ENCODE data around the gene SYNPO2.

The SYNPO2 gene

DNA sequence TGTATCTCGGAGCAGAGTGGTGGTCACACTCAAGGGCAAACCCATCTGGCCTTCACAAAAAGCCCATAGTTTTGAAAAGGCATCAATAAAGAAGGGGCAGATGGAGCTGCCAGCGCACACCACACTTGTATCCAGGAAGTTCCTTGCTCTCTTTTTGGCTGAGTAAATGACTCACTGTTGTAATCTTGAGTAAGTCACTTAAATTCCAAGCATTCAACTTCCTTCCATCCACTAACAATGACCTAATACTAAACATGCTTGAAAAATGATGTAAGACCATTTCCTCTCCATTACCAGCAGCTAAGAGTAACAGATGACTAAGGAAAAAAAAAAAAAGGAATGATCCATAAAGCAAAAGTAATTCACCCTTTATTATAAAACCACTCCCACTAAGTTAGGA, 214.6 kb downstream of the SYNPO2 start:
- H3K4me3 Mint-ChIP-seq, result no peak overlapping the region
- H3K9me3 Mint-ChIP-seq, result no peaks in the 10 kb centered on the region
- no peaks in the 10 kb centered on the region for H3K27me3 Mint-ChIP-seq (ENCODE audit: low read depth)
- H3K4me1 Mint-ChIP-seq (ENCODE audit: low read depth), result no peaks in the 10 kb centered on the region
- no peaks in the 10 kb centered on the region for H3K36me3 Mint-ChIP-seq (ENCODE audit: low read depth)
- H3K27ac Mint-ChIP-seq, result no peak overlapping the region

DNA sequence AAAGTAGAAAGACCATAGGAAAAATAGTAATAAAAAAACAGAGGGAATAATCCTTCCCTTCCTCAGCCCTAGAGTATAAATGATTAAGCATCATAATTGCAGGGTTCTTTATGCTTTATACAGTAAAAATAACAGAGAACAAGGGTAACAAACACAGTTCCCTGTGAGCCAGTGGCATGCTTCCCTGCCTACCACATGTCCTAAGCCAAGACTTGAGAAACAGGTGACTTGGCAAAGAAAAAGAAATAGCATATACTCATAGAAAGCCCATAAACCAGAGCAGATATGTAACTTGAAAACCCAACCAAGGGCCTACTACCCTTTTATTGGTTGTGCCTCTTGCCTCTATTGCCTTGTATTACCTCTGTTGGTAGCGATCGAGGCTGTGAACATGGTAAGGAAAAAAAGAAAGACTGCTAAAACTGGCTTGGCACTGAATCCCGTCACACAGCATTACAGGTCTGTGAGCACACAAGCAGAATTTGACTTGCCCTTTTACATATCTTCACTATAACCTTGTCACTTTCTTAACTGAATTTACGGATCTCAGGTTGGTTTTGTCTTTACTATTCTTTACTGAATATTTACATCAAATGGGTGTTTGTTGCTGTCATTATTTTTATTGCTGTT, 216.1 kb downstream of the SYNPO2 start:
- Mint-ChIP-seq H3K4me1 (ENCODE audit: low read depth) (no peaks in the 10 kb centered on the region), H3K9me3 (no peaks in the 10 kb centered on the region), H3K4me3 (no peak overlapping the region), H3K36me3 (ENCODE audit: low read depth) (no peaks in the 10 kb centered on the region), H3K27ac (no peak overlapping the region), H3K27me3 (ENCODE audit: low read depth) (no peaks in the 10 kb centered on the region)

DNA sequence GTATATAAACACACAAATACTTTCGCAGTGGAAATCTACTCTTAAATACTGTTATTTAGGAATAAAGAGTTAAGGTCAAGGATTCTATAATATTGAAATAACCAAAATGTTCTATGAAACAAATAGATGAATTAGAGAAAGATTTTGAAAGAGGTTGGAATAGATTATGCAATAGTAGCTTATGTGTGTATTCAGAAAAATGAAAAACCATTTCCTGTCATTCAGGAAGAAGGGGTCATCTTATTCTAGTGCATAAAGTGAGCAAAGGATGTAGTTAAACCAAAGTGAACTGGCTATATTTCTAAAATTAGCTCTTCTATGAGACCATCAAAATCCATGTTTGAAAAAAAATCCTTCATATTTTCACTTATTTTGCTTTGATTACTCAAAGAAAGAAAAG, 217.0 kb downstream of the SYNPO2 start:
- H3K4me3 Mint-ChIP-seq, result no peak overlapping the region

DNA sequence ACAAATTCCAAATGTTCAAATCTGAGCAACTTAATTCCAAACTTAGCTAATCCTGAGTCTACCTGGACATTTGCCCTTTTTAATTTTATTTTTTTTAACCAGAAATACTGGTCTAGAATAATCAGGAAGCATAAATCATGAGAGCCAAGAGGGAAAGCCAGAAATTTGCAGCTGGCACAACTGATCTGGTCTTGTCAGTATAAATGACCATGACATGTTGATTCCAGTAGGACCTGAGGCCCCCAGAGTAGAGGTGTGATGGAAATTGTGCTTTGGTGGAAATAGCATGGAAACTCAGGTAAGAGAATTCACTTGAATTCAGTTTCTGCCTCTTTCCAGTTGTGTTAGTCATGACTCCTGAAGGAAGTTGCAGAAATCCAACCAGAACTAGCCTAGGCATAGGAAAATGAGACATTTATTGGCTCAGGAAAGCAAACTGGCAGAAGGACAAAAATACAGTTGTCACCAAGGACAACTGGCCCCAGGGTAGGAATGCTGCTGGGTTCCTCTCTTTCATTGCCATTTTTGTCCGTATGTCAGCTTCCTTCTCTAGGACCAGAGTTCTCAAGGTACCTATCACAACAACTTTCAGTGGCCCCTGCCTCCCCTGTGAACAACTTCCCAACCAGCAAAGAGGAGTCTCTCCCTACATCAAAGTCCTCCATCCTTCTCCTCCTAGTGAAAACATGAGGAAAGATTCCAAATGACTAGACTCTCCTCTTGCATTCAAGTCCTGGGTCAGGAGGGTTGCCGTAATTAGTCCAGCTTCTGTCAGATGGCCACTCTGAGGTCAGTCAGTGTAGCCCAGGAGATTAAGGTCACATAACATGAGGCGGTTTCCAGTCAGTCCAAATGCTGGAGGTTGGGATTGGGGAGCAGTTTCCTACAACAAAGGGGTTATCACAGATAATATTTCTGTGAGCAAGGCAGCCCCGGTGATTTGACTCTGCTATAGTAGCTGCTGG, 217.7 kb downstream of the SYNPO2 start:
- Mint-ChIP-seq H3K4me1 (ENCODE audit: low read depth) (no peaks in the 10 kb centered on the region), H3K9me3 (no peaks in the 10 kb centered on the region), H3K27ac (no peak overlapping the region), H3K4me3 (no peak overlapping the region), H3K27me3 (ENCODE audit: low read depth) (no peaks in the 10 kb centered on the region), H3K36me3 (ENCODE audit: low read depth) (no peaks in the 10 kb centered on the region)

More for the DNA sequence above, 217.0 kb downstream of the SYNPO2 start:
- Mint-ChIP-seq H3K9me3 (no peaks in the 10 kb centered on the region), H3K4me1 (ENCODE audit: low read depth) (no peaks in the 10 kb centered on the region), H3K27me3 (ENCODE audit: low read depth) (no peaks in the 10 kb centered on the region), H3K36me3 (ENCODE audit: low read depth) (no peaks in the 10 kb centered on the region), H3K27ac (no peak overlapping the region)

DNA sequence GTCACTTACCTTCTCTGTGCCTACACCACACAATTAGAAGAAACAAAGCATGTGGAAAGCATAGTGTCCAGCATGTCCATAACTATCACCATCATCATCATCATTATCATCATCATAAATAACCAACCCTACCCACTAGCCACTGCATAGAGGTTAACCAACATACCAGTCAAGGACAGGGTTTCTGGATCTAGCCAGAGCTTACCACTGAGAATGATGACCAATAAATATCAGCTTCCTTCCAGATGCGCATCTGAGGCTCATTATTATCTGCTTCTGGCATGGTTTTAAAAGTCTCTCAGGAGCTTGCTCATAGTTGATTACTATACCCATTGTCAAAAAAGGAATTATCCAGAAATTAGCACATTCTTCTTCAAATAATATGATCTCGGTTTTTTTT, 221.5 kb downstream of the SYNPO2 start:
- Mint-ChIP-seq H3K27me3 (ENCODE audit: low read depth) (peaks cover 3% of the 10 kb centered on the region), H3K27ac (no peak overlapping the region), H3K4me3 (no peak overlapping the region), H3K9me3 (no peaks in the 10 kb centered on the region), H3K4me1 (ENCODE audit: low read depth) (peaks cover 3% of the 10 kb centered on the region), H3K36me3 (ENCODE audit: low read depth) (no peaks in the 10 kb centered on the region)

Measured in T-helper 1 cell treated with Interleukin-12 subunit alpha and Interleukin-12 subunit beta and Interleukin-4 antibody, amounts not matched to agents 30 μg/mL and 1 μg/mL, for 36 hours (primary cell).